GM13976 (cell line): Measurements from ENCODE around the gene MUC20.
"Not testable (repeated sequence)": the region's sequence is repeated elsewhere in the genome, so short reads cannot be mapped to it uniquely, and the experiment has no call there.

Experiments
- DNase-seq: peaks from one replicate; pipeline ENCODE4 v3.0.0; 2012; ENCODE audit warnings: low spot score
- in situ Hi-C: fragments of 300-500 bp; cut with MboI; formaldehyde crosslinking; loops from one replicate; pipeline ENCODE4 v1.12.0; 2022; ENCODE audit warnings: low sequenced_read_pairs, mixed read lengths, inconsistent platforms; ENCODE audit not compliant: unreplicated experiment
- TF ChIP-seq, protein P1 (sequence below): IDR thresholded peaks from 2 replicates; pipeline ENCODE4 v1.5.1; 2012; ENCODE audit warnings: borderline replicate concordance, mild to moderate bottlenecking; ENCODE audit not compliant: insufficient read depth; ENCODE audit errors: extremely low read depth, missing control alignments, control extremely low read depth

The MUC20 gene

GRCh38 chr3:195748661-195749060, 27.9 kb downstream of the MUC20 start:
- DNase-seq: peak; percentile 51
- TF ChIP-seq, protein P1, sequence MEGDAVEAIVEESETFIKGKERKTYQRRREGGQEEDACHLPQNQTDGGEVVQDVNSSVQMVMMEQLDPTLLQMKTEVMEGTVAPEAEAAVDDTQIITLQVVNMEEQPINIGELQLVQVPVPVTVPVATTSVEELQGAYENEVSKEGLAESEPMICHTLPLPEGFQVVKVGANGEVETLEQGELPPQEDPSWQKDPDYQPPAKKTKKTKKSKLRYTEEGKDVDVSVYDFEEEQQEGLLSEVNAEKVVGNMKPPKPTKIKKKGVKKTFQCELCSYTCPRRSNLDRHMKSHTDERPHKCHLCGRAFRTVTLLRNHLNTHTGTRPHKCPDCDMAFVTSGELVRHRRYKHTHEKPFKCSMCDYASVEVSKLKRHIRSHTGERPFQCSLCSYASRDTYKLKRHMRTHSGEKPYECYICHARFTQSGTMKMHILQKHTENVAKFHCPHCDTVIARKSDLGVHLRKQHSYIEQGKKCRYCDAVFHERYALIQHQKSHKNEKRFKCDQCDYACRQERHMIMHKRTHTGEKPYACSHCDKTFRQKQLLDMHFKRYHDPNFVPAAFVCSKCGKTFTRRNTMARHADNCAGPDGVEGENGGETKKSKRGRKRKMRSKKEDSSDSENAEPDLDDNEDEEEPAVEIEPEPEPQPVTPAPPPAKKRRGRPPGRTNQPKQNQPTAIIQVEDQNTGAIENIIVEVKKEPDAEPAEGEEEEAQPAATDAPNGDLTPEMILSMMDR: no peak
- in situ Hi-C loops: no loop called here

DNA sequence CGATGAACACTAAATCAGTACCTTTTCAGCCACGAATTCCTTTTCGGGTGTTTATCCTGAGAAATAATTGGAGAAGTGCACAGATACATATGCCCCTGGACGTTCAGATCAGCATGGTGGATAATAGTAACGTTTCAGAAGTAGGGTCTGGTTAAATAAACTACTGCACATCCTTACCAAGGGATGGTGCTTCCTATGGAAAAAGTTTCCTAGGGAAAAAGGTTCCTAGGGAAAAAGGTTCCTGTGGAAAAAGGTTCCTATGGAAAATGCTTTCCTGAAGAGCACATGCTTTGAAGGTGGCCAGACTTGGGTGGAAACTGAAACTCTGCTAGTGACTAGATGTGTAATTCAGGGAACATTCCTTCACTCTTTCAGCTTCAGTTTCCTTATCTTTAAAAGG, 28.3 kb downstream of the MUC20 start:
- in situ Hi-C loops, DNase-seq: not testable (repeated sequence)

DNA sequence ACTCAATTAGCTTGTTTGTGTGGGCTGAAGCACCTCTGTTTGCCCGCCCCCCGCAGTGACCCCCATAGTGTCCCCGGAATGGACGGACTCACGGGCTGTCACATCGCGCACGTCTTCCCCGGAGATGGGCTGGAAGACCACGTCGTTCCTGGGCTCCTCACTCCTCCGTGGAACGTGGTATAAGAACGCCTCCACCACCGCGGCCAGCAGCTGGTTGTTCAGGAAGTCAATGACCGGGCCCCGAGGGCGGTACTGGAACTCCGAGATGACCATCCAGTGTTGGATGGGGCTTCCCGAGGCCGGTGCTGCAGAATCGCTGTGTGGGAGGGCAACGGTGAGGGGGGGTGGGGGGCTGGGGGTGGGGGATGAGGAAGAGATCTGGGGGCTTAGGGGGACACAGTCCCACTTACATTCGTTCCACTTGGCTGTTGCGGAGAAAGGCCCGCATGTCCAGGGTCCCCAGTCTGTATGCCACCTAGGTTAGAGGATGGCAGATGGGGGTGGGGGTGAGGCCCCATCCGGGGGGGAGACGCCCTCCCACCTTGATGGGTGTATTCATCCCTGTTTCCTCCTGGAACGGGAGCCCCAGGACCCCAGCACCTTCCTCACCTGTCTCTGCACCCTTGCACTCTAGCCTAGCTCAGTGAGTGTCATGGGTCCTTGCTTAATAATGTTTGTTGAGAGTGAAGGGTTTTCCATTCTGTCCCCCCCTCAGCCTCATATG, 30.2 kb downstream of the MUC20 start:
- TF ChIP-seq, protein P1: no peak
- in situ Hi-C loops: no loop called here
- DNase-seq: no peak

DNA sequence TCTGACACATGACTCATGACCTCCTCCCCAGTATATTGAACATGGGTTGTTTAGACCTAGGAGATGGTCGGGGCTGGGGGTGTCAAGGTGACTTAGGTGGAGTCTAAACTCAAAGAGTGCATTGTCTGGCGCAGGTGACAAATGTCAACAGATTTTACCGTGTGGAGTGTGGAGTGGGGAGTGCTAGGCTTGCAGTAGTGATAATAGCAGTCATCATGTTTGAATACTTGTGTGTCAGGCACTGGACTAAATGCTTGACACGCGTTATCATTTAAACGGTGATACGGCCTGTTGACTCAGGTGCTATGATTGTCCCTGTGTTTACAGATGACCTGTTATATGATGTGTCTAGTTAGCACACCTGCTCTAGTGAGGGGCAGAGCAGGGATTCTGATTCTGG, 30.8 kb downstream of the MUC20 start:
- no peak for DNase-seq
- in situ Hi-C loops: no loop called here

GRCh38 chr3:195752066-195752465, 31.3 kb downstream of the MUC20 start:
- TF ChIP-seq, protein P1: no peak
- DNase-seq: no peak
- in situ Hi-C loops: no loop called here

More for the DNA sequence above, 30.8 kb downstream of the MUC20 start:
- TF ChIP-seq, protein P1: no peak

GRCh38 chr3:195752546-195753331, 32.0 kb downstream of the MUC20 start:
- in situ Hi-C loops: no loop called here
- no peak for DNase-seq
- TF ChIP-seq, protein P1: no peak

DNA sequence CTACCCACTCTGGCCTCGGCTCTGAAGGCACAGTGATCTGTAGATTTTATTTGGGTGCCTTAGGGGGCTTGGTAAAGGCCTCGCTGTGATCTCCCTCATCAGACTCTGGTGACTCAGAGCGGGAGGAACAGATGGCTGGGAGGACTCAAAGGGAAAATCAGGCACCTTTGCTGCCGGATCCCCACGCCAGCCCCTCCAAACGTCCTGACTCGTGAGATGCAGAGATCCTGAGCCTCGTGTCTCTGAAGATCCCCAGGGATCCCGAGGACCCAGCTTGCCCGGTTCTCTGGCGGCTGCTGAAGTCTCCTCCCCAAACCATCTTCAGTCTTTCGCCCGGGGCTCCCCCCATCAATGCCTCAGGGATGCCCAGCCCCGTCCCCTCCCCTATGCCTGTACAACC, 32.8 kb downstream of the MUC20 start:
- in situ Hi-C loops: no loop called here
- TF ChIP-seq, protein P1: no peak
- no peak for DNase-seq
